OCI-M2 (cell line): ENCODE measurements around the gene ADAM29.
"Not testable (repeated sequence)": the region's sequence is repeated elsewhere in the genome, so short reads cannot be mapped to it uniquely, and the experiment has no call there.

ENCODE experiments used
- DNase-seq: peaks from one replicate; lab custom pipeline; 2025; ENCODE audit not compliant: unreplicated experiment; lab: John Stamatoyannopoulos, UW

The ADAM29 gene

GRCh38 chr4:174918058-174918457 lies at the start of gene ADAM29:
Gene ADAM29 (plus strand): TSS chr4:174918358. CDS start chr4:174975526, 57,168 bp downstream.
- DNase-seq = no peak

- no peak for DNase-seq
Measured at GRCh38 chr4:174869339-174869738, 48.8 kb upstream of the ADAM29 start.

GRCh38 chr4:174870311-174870710 lies 47.8 kb upstream of the ADAM29 start:
- DNase-seq = no peak

GRCh38 chr4:174871407-174871806 lies 46.8 kb upstream of the ADAM29 start:
- no peak for DNase-seq

- DNase-seq = not testable (repeated sequence)
Measured at GRCh38 chr4:174873146-174873545, 45.0 kb upstream of the ADAM29 start.

GRCh38 chr4:174873931-174874330 lies 44.2 kb upstream of the ADAM29 start:
- DNase-seq = no peak

- no peak for DNase-seq
Measured at GRCh38 chr4:174874898-174875297, 43.3 kb upstream of the ADAM29 start.

GRCh38 chr4:174880001-174880400 lies 38.2 kb upstream of the ADAM29 start:
- DNase-seq = no peak

GRCh38 chr4:174882317-174882992 lies 35.7 kb upstream of the ADAM29 start:
- DNase-seq = no peak

GRCh38 chr4:174907508-174907907 lies 10.7 kb upstream of the ADAM29 start:
- DNase-seq = no peak

GRCh38 chr4:174910271-174910670 lies 7.9 kb upstream of the ADAM29 start:
- no peak for DNase-seq

GRCh38 chr4:174912919-174913543 lies 5.1 kb upstream of the ADAM29 start:
- no peak for DNase-seq

GRCh38 chr4:174919886-174920423 lies 1.8 kb downstream of the ADAM29 start:
- no peak for DNase-seq

GRCh38 chr4:174926958-174927357 lies 8.8 kb downstream of the ADAM29 start:
- no peak for DNase-seq

GRCh38 chr4:174928174-174928573 lies 10.0 kb downstream of the ADAM29 start:
- DNase-seq = no peak

GRCh38 chr4:174928575-174929253 lies 10.6 kb downstream of the ADAM29 start:
- DNase-seq = no peak

GRCh38 chr4:174929346-174929745 lies 11.2 kb downstream of the ADAM29 start:
- DNase-seq = no peak

- DNase-seq = no peak
Measured at GRCh38 chr4:174930895-174931294, 12.7 kb downstream of the ADAM29 start.

GRCh38 chr4:174933083-174933482 lies 14.9 kb downstream of the ADAM29 start:
- DNase-seq = no peak

GRCh38 chr4:174934360-174934759 lies 16.2 kb downstream of the ADAM29 start:
- no peak for DNase-seq

GRCh38 chr4:174935607-174936006 lies 17.4 kb downstream of the ADAM29 start:
- no peak for DNase-seq

GRCh38 chr4:174940002-174940401 lies 21.8 kb downstream of the ADAM29 start:
- no peak for DNase-seq
